AG09309 (cell line): Measurements from ENCODE around the gene SLC24A5.
A peak's percentile ranks its signal among the peaks of the same experiment; 100 is the strongest.

Experiments used
- DNase-seq: peaks from one replicate; pipeline ENCODE4 v3.0.0-alpha.2; 2010; ENCODE audit warnings: low read depth
- H3K4me3 ChIP-seq: 2 replicates; pipeline ENCODE4 v1.5.1; 2011; ENCODE audit warnings: mild to moderate bottlenecking, low read depth, low read length, moderate library complexity; ENCODE audit not compliant: control insufficient read depth
- CTCF ChIP-seq: IDR thresholded peaks from 2 replicates; pipeline ENCODE4 v1.5.1; 2011; ENCODE audit warnings: mild to moderate bottlenecking, low read depth, low read length, inconsistent platforms; ENCODE audit not compliant: insufficient read depth, control insufficient read depth; ENCODE audit errors: missing control alignments

SLC24A5 gene

GRCh38 chr15:48105936-48106335 lies 14.9 kb upstream of the SLC24A5 start:
- no peak overlapping the region for H3K4me3 ChIP-seq
- no peak for TF ChIP-seq CTCF

GRCh38 chr15:48109212-48109611 lies 11.6 kb upstream of the SLC24A5 start:
- no peak for TF ChIP-seq CTCF
- DNase-seq, result no peak
- H3K4me3 ChIP-seq, result no peak overlapping the region

More at GRCh38 chr15:48105936-48106335, 14.9 kb upstream of the SLC24A5 start:
- DNase-seq, result no peak

- DNase-seq, result no peak
- no peak for TF ChIP-seq CTCF
- H3K4me3 ChIP-seq, result no peak overlapping the region
These were observed 10.8 kb upstream of the SLC24A5 start for GRCh38 chr15:48109856-48110531.

GRCh38 chr15:48112242-48112641 lies 8.5 kb upstream of the SLC24A5 start:
- no peak overlapping the region for H3K4me3 ChIP-seq
- peak; percentile 64 for TF ChIP-seq CTCF
- DNase-seq, result no peak

- no peak for DNase-seq
- TF ChIP-seq CTCF, result no peak
- no peak overlapping the region for H3K4me3 ChIP-seq
These were observed 1.5 kb upstream of the SLC24A5 start for GRCh38 chr15:48119277-48119676.

GRCh38 chr15:48121849-48122248 lies 1.1 kb downstream of the SLC24A5 start:
- no peak for DNase-seq
- no peak overlapping the region for H3K4me3 ChIP-seq
- no peak for TF ChIP-seq CTCF
